GM19035 (cell line): Measurements from ENCODE around the gene OR7G1.

Experiments used
- ATAC-seq: cut with Tn5 transposase; IDR thresholded peaks from one replicate; pipeline ENCODE4 v1.9.1; 2021; ENCODE audit not compliant: unreplicated experiment

The OR7G1 gene, protein sequence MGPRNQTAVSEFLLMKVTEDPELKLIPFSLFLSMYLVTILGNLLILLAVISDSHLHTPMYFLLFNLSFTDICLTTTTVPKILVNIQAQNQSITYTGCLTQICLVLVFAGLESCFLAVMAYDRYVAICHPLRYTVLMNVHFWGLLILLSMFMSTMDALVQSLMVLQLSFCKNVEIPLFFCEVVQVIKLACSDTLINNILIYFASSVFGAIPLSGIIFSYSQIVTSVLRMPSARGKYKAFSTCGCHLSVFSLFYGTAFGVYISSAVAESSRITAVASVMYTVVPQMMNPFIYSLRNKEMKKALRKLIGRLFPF

DNA sequence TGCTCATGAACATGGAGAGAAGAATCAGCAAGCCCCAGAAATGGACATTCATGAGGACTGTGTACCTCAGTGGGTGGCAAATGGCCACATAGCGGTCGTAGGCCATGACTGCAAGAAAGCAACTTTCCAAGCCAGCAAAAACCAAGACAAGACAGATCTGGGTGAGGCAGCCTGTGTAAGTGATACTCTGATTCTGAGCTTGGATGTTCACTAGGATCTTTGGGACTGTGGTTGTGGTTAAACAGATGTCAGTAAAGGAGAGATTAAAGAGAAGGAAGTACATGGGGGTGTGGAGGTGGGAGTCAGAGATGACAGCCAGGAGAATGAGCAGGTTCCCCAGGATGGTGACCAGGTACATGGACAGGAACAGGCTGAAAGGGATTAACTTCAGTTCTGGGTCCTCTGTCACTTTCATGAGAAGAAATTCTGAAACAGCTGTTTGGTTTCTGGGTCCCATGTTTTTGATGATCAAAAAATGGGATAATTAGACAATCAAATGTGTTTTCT, at the start of gene OR7G1:
Gene OR7G1, minus strand, starts transcription at position 457 of the 507 bp plus-strand sequence. Its CDS starts 0 bp downstream, at position 457.
- ATAC-seq, result no peak

DNA sequence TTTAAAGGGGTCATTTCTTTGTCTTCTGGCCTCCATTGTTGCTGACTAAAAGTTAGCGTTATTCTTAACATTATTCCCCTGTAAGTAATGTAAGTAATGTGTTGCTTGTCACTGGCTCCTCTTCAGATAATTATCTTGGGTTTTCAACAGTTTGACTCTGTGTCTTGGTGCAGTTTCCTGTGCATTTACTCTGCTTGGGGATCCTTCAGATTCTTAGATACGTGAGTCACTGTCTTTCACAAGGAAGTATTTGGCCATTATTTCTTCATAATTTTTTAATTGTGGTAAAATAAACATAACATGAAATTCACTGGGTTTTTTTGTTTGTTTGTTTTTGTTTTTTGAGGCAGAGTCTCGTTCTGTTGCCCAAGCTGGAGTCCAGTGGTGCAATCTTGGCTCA, 49.7 kb upstream of the OR7G1 start:
- no peak for ATAC-seq

DNA sequence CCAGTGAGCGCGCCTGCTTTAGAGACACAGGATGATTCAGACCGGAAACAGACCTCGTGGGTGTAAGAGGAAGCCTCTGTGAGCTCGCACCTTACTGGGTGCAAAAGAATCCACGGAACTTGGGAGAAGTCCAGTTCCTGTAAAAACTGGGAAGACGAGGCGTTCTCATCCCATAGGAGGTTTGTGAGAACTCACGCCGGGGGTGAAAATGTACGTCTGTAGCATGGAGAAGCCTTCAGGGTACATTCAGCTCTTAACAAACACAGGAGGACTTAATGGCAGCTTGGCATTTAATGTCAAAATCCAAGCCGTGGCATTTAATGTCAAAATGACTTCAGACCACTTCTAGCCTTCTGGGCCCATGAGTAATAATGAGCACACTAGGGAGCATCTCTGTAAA, 45.9 kb upstream of the OR7G1 start:
- no peak for ATAC-seq

DNA sequence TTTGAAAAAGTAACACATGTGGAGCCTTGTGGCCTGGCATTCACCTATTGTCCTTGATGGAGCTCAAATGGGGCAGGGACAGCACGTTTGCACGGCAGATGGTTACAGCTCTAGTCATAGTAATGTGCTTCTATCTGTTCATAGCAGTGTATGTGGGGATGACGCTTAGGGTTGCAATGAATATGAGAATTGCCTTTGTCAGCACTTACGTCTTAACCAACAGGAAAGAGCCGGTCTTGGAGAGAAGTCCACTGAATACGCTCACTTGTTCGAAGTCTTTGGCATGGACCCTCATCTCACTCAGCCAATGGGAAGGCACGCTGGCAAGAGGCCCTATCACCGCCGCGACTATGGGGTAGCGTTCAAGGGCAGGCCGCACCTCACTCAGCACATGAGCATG, 44.3 kb upstream of the OR7G1 start:
- ATAC-seq, result no peak

DNA sequence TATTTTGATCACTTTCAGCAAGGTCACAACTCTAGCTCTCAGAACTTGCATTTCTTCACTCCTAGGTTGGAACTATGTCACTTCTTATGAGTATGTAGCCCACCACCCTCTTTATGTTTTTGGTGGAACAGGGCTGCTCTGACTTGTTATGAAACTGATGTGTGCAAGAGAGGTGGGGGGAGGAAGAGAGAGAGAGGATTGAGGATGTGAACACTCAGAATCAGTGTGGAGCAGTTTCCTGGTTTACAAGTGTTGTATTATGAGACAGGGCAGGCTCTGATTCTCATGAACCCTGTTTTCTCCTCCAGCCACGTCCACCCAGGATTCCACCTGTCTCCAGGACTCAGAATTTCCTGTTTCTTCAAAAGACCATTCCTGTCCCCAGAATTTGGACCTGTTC, 40.7 kb upstream of the OR7G1 start:
- no peak for ATAC-seq

DNA sequence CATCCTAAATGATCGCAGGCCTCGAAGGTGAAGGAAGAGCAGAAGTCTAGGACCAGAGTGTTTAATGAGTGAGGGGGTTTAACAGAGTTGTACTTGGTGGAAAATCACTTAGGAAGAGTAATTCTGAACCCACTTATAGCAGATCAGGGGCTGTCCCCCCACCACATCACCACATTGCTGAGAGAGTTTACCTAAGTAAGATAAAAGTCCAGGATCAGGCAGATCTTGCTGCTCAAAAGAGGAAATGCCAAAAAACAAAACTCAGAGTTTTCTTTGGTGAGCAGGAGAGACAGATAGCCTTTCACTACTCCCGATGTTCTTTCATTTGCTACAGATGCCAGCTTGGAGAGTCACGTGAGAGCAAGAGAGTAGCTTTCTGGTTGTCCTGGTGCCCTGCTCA, 40.0 kb upstream of the OR7G1 start:
- no peak for ATAC-seq

DNA sequence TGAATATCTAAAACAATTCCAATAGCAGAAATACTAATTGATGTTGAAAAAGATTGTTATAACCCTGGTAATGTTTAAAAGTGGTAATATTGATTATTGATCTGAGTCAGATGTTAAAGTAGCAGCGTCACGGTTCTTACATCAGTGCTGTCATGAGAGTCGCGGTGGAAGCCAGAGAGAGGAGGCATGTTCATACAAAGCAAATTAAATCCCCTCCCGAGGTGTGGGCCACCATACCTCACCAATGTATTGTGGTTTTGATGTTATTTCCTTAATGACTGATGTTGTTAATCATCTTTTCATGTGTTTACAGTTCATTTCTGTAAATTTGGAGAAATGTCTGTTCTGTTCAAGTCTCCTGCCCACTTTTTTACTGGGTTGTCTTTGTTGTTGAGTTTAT, 35.8 kb upstream of the OR7G1 start:
- no peak for ATAC-seq

DNA sequence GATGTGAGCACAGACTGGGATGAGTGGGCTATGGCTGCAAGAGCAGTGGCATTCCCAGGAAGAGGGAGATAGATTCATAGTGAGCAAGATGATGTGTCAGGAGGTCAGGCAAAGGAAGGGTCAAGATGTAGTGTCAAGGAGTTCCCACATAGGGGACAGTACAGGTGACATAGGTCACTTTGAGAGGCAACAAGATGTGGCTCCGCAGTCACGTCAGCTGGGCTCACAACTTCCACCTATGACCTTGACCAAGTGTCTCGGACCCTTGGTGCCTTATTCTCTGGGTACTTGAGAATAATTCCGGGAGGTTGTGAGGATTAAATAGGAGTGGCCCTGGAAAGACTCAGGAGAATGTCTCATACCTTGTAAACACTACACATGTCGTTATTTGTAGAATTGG, 35.1 kb upstream of the OR7G1 start:
- no peak for ATAC-seq

DNA sequence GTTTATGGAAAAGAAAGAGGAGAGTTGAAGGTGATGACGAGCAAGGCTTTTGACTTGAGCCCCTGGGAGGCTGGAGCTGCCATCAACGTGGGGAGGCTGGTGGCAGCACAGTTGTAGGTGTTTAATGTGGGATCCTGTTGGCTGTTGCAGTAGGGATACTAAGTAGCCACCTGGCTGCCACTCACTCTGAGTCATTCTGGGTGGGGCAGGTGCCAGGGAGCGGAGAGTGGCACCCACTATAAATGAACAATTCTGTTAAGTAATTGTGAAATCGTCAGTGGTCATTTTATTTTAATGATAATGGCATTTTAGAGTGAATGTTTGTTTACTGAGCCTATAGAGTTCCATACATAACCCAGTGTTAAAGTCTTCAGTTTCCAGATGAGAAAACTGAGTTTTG, 34.4 kb upstream of the OR7G1 start:
- no peak for ATAC-seq

DNA sequence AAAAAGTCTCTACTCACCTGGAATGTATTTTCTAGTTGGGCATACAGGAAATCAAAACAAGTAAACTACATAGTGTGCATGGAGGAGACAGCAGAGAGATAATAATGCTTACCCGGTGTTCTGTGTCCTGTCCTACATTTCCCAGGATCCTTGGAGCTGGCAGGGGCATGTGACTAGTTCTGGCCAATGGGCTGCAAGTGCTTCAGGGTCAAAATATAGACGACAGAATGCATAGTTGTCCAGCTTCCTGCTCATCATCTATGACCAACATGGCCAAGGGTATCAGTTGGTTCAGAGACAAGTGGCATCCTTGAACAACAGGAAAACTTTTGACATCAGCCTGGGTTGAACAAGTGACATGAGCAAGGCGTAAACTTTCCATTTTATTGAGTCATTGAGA, 33.1 kb upstream of the OR7G1 start:
- ATAC-seq, result no peak

DNA sequence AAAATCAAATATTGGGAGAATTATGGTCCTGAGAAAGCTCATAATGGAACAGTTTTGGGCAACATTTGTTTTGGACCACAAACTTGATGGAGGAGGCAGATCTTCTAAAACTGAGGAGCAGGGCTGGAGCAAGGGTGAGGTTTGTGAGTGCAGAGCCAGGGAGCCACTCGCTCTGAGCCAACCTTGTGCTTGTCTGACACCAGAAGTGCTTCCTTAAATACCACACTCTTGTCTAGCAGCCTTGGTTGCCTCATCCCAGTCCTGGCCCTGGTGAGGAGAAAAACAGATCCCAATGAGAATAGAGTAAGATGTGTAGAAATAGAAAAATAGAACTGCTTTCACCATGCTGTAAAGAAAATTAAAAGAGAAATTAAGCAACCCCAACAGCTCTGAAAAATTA, 31.3 kb upstream of the OR7G1 start:
- no peak for ATAC-seq

DNA sequence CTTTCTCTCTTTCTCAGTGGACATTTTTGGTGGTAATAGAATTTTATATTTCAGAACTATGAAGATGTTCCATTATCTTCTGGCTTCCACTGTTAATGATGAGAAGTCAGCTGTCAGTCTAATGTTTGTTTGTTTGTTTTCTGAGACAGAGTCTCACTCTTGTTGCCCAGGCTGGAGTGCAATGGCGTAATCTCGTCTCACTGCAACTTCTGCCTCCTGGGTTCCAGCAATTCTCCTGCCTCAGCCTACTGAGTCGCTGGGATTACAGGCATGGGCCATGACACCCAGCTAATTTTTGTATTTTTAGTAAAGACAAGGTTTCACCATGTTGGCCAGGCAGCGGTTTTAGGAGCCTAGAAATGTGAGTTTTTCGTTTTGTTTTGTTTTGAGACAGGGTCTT, 29.4 kb upstream of the OR7G1 start:
- ATAC-seq, result no peak

DNA sequence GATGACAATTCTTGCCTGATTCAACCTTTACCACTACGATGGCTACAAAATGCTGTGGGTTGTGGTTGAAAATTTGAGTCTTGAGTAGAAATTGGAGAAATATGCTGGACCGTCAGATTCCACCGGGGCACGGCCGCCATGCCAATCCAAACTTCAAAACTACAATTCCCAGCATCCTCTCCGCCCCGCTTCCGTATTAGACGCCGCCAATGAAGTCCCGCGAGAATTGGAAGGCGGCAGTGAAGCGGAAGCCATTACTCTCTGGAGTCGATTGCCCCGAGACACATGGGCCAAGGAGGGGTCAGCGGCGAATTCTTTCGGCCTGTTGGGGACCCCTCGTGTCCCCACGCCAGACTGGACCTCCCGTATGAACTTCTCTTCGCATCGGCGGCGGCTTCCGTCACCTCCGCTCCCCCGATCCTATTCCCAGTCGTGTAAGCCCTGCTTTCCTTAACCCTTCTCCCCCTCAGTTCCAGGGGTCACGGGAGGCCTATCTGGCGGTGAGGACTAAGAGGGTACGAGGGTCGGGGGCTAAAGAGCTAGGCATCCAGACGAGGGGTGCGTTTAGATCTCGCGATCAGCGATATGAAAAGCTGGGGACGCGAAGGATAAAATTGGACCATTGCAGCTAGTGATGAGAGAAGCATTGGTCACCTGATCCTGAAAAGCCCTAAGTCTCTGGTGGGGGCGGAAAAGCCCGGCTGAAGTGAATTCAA, 24.8 kb upstream of the OR7G1 start, which contains the start of gene ZNF317:
Gene ZNF317, plus strand, starts transcription at position 239 of the 716 bp plus-strand sequence. CDS start 15,620 bp downstream, outside the sequence.
- ATAC-seq, result peak; percentile 91

DNA sequence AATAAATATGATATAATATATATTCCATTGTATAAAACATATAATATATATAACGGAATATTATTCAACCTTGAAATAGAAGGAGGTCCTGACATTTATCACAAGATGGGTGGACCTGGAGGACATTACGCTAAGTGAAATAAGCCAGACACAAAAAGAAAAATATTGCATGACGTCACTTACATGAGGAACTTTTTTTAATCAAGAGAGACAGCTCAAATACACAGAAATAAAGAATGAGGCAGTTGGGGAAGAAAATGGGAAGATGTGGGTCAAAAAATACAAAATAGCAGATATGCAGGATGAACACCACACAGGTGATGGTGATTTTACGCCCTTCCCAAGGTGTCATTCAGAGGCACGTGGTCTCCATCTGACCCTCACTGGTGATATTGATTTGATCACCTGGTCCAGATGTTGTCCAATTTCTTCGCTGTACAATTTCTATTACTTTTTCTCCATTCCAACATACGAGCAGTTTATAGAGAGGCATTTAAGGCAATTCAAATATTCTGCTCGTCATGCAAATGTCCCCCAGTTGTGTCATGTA, 24.1 kb upstream of the OR7G1 start:
- ATAC-seq, result peak; percentile 8

DNA sequence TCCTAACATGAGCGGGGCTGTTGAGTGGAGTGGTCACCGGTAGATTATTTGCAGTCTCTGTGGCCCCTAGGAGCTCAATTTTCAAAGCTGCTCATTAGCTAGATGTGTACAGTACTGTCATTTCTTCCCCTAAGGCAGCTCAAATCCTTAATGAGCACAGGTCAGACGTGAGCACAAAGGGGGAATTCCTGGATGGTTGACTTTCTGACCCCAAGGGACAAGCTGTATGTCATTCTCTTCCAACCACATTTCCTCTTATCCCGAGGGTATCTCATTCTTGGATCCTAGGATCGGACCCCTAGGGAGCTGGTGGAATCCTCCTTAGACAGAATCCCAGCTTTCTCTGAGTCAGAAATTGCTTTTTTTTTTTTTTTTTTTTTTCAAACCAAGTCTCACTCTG, 16.9 kb upstream of the OR7G1 start:
- ATAC-seq, result no peak

DNA sequence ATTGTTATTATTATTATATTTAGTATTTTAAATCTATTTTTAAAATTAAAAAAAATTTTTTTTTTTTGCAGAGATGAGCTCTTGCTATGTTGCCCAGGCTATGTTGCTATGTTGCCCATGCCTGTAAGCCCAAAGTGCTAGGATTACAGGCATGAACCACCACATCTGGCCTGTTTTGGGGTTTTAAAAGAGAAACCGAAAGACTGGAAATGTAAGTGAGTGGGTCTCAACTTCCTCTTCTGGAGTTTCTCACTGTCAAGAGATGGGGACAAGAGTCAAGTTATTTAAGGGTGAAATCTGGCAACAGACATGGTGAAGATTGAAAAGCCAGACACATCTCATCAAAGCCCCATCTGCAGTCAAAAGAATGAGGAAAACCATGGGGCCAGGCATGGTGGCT, 15.4 kb upstream of the OR7G1 start:
- ATAC-seq, result no peak

DNA sequence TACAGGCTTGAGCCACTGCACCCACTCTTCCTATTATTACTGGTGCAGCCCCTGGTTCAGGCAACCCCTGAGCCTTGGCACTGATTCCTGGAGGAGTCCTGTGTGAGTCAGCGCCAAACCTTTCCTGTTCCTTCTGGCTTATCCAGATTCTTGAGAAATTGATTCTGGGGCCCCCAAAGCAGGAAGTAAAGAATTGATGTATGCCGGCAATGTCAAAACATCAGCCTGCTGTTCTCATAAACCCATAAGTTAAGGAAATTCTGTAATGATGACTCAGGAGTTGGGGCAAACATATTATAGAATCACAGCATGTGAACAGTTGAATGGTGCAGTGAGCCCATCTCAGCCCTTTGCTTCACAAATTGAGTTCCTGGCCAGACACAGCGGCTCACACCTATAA, 12.6 kb upstream of the OR7G1 start:
- ATAC-seq, result no peak

DNA sequence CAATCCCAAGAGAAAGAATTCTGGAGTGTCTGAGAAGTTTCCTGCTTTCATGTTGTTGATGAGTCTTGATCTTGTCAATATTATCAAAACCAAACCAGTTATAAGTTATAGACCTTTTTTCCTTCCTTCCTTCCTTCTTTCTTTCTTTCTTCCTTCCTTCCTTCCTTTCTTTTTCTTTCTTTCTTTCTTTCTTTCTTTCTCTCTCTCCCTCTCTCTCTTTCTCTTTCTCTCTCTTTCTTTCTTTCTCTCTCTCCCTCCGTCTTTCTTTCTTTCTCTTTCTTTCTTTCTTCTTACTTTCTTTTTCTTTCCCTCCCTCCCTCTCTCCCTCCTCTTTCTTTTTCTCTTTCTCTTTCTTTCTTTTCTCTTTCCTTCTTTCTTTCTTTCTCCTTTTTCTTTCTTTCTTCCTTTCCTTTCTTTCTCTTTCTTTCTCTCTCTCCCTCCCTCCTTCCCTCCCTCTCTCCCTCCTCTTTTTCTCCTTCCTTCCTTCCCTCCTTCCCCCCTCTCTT, 11.4 kb upstream of the OR7G1 start, which contains the start of gene OR7G3:
Gene OR7G3, minus strand, starts transcription at position 51 of the 506 bp plus-strand sequence. Its CDS starts 0 bp downstream, at position 51.
- no peak for ATAC-seq

DNA sequence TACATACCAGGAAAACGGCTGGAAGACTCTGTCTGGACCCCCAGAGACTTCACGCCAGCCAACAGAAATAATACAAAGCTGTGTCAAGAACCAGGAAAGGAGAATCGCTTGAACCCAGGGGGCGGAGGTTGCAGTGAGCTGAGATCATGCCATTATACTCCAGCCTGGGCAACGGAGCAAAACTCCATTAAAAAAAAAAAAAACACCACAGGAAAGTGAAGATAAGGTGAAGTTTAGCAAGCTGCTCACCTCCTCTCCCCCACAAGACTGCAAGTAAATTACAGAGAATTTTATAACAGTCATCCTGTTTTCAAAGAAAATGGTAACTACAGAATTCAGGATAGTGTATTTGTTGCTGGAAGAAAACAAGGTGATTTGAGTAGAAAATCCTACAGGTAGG, 984 bp upstream of the OR7G1 start:
- ATAC-seq, result no peak

DNA sequence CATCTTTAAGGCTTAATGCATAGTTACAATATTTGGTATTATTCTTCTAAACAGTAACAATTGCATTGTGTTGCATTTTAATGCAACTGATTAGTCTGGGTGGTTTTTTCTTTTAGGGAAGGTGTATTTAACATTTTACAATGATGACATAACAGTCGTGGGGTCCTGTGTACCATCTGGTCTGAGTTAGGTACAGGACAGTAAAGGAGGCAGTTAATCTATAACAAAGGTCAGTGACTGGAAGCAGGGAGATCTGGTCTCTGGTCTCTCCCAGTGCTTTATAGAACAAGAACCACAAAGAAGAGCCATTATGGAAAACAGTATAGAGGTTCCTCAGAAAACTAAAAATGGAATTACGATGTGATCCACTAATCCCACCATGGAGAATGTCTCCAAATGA, 5.6 kb downstream of the OR7G1 start:
- no peak for ATAC-seq

DNA sequence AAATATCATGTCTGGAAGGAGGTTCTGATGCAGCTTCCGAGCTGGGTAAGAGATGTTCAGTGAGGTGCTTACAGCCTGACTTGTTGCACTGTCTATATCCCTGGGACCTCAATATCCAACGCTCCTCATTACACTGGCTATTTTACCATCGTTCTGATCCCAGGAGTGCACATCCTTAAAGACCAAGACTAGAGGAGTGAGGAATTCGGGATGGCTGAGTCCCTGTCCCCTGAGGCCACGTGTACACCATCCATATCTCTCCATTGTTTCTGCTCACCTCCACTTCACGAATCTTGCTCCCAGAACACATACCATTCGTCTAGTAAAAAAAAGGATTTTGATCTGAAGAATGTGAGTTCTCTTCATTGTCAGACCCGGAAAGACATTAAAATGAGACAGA, 8.2 kb downstream of the OR7G1 start, which contains the start of gene OR7G2:
Gene OR7G2, minus strand, starts transcription at position 101 of the 400 bp plus-strand sequence. CDS start 4,232 bp downstream, outside the sequence.
- ATAC-seq, result no peak

DNA sequence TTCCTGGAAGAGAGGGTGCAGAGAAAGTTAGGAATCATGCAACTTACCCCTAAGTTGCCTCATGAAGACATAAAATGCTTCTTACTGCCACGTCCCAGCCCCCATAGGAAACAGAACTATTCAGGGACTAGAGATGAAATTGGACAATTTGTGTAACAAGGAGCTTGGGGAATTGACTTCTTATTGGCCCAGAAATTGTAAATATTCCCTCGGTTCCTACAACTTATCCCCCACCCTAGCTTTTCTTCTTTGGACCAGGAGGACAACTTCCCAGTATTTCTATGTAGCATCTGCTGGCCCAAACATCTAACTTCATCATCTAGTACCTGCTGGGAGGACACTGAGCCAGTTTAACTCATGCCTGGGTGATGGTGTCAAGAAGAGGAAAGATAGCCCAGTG, 28.8 kb downstream of the OR7G1 start, which contains the start of gene OR1M1:
Gene OR1M1, plus strand, starts transcription at position 301 of the 400 bp plus-strand sequence. CDS start 6,184 bp downstream, outside the sequence.
- ATAC-seq, result no peak
